Dermis microvascular lymphatic vessel endothelial cell (primary cell): ENCODE results near the gene DUSP22. TPM values are rescaled to one million over a fixed set of nuclear protein-coding genes. Genes with fewer than 3 reads are reported as not detected.
"Not testable (repeated sequence)": the region's sequence is repeated elsewhere in the genome, so short reads cannot be mapped to it uniquely, and the experiment has no call there.

Experiments
- DNase-seq, 2 donors: peaks; one replicate each; pipeline versions ENCODE4 v3.0.0 to v3.0.0-alpha.2; 2010; ENCODE audit warnings: low read depth in 2 of 2
- total RNA-seq: library from RNA; depleted of rRNA; stranded (reverse); fragments of >200 nt; gene quantifications from 2 replicates; pipeline ENCODE4 v1.2.1, GENCODE V29; 2014

DUSP22 gene
- total RNA-seq, 1 donor from 2014 or later = 27.3 TPM

DNA sequence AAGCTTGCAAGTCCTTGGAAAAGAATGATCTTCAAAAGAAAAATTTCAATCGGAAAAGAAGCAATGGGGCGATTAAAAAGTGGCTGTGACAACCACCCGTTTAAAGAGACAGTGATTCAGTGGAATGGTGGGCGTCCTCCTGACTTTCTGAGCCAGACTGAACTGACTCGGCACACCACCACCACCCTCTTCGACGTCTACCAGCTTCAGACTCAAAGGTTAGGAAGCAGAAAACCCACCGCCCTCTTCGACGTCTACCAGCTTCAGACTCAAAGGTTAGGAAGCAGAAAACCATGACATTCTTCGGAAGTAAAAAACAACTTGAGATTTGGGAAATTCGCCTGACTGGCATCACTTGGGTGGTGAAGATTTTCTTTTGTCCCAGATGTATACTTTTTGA, 71.0 kb downstream of the DUSP22 start:
- no peak for DNase-seq

DNA sequence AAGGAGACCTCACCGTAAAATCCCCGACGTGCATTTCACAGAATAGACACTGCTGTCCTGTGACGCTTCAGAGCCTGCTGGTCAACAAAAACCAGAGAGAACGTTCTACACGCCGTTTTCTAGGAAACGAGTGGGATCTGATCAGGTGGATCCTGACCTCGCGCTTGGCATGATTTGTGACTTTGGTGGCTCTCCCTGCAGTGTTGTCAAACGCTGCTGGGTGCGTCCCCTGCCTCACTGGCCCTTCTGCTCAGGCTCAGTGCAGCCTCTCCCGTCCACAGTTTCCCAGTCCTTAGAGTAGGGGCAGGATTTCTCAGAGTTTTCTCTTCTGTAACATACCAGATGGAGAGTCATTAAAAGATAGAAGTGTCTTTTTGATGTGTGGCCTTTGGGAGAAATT, 71.6 kb downstream of the DUSP22 start:
- DNase-seq = no peak

DNA sequence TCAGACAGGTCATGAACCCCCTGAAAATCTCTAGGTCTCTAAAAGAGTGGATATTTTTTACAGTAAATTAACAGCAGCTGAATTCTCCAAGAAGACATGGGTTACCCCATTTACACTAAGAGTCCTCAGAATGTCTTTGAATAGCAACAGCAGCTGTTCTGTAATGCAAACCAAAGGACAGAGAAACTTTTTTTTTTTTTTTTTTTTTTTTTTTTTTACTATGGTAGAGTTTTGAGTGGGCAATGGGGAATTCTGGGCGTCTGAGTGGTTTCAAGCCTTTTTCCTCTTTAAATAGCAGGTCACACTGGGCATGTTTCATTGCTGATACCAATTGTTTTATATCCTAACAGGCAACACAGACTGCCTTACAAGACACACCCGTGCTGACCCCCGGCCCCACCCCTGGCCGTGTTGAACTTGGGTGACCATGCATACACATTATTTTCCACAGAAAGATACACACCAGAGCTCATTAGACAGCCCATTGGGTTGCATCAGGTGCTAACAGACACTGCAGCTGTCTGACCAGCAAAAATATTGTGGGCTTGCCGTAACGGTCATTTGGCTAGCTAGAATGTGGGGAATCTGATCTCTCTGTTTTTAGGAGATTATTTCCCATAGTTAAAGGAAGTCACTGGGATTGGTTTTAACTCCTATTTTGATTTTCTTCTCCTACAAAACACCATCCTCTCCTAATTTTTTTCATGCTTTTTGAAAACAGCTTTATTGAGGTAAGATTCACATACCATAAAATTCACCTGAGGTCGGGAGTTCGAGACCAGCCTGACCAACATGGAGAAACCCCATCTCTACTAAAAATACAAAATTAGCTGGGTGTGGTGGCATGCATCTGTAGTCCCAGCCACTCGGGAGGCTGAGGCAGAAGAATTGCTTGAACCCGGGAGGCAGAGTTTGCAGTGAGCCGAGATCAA, 72.6 kb downstream of the DUSP22 start:
- DNase-seq = no peak

DNA sequence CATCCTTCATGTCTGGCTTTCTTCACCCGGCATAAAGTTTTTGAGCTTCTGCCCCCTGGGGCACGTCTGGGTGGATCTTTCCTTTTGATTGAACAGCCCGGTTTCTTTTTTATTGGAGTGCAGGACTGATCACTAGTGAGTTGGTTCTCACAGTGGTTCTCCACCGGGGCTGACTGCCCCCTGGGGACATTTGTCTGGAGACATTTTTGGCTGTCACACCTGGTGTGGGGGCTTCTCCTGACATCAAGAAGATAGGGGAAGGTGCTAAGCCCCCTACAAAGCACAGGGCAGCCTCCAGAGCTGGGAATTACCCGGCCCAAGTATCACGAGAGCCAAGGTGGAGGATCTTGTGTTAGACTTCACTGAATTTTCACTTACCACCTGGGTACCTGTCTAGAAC, 73.5 kb downstream of the DUSP22 start:
- DNase-seq = no peak

DNA sequence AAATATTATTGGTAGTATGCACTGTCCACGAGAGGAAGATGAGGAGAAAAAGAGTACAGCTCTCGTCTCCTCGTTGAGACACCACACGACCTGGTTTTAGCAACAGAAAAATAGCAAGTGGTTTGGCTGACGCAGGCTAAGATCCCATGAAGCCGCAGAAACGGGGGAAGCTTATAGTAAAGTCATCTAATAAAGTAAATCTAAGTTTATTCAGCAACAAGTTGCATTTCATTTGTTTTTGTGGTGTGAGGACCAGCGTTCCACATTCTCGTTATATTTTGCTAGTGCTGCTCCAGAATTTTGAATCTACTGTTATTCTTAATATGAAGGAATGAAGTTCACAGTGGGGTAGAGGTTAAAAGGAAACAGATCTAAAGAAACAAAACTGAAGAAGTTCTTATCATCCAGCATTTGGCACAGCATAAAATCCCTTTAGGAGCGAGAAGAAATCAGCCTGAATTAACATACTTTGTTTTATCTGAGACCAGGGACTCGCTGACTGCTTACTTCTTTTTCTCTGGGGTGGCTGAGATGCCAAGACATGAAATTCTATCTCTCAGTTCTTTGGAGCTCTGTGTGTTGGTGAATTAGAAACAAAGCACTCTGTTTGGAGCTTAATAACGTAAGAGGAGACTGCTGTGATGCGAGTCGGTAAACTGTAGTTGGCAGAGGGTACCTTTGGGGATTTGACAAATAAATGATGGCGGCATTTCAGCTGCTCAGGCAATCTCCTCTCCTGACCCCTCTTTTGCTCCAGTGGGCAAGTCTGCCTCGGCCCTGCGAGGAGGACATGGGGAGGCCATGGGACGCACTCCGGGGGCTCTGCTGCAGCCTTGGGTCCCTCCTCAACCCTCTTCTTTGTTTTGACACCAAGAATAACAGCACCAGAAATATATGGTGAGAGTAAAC, 74.4 kb downstream of the DUSP22 start:
- no peak for DNase-seq

DNA sequence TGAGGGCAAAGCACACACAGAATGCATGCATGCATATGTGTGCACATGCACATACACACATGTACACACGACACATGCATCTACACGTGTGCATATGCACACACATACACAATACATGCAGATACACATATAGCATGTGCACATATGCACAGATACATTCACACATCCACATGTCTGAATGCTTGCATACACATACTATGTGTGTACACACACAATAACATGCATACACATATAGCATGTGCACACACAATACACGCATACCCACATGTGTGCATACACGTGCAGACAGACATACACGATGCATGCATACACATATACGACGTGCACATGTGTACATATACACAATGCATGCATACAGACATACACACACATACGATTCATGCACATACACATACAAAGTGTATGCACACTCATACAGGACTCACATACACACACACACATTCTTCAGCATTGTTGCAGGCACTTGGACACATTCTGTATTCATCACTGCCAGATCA, 75.1 kb downstream of the DUSP22 start:
- no peak for DNase-seq

DNA sequence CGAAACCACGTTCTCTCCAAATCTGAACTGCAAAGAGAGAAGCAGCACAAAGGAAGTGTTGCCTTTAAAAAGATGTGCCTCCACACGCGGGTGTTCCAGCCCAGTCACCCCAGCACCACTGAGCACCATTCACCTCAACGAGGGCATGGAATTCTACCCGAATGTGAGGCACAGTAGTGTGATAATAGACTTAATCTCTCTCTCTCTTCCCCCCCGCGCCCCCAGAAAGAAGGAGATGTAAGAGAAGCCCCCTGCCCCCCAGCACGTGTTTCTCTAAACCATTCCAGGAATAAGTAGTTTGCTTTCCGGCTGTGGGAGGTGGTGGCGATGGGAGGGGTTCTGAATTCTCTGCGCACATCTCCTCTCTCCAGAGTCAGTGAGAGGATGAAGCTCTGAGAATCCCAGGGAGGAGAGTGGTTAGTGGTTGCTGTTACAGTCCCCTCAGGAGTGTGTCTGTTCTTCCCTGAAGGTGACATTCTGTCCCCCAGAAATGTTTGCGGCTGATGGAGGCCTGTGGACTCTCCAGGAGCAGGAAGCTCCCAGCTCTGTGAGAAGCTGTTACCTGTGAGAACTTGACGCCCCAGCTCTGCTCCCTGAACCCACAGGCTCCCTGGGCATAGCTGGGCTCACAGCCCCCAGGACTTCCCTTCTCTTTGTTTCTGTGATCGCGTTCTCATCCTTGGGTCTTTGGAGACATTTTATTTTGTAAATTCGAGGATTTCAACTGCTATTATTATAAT, 75.8 kb downstream of the DUSP22 start:
- no peak for DNase-seq

DNA sequence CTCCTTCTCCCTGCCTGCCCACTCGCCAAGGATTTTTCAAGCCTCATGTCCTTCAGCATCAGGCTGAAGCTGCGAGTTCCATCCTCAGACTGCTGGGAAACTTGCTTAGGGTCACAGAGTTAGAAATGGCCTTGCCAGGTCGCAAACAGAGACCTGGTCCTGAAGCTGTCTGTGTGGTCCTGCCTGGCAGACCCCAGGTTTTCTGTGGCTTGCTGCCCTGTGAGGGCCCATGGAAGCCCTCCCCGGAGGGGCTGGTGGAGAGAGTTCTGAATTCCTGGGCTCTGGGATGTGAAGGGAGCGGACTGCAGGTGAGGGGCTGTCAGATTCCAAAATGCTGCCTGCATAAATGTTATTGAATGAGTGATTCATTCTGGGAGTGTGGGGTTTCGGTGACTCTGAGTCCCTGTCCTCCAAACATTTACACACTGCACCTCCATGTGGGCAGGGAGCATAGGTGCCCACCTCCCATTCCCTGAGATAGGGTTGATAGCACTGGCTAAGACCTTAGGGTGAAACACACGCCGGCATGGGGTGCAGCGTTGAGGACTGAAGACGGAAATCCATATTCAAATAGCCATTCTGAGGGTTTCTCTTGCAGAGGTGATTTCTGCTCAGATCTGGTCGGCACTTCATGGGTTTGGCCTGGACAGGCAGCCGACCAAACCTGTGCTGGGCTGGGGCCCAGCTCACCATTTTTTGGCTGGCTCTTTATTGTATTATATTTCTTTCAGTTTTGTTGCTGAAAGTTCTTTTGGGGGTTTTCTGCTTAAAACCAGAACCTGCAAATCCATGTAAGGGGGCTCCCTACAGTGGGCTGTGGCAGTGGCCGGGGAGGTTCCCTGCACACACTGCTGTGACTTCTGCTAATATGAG, 77.5 kb downstream of the DUSP22 start:
- DNase-seq = no peak

DNA sequence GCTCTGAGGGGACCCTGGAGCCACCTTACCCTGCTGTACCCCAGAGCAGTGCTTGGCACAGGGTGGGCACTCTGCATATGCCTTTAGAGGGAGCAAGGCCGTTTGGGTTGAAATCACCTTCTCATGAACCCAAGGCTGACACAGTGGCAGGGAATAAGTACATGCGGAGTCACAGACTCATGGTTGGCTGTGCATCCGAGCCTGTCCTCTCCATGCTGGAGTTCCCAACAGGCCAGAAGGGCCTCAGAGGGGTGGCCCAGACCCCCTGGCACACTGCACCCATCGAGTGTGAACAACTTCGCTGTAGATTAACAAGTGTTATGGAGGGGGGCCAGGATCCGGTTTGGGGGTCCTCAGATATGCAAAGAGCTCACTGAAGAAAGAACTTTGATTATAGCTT, 78.3 kb downstream of the DUSP22 start:
- DNase-seq = no peak

DNA sequence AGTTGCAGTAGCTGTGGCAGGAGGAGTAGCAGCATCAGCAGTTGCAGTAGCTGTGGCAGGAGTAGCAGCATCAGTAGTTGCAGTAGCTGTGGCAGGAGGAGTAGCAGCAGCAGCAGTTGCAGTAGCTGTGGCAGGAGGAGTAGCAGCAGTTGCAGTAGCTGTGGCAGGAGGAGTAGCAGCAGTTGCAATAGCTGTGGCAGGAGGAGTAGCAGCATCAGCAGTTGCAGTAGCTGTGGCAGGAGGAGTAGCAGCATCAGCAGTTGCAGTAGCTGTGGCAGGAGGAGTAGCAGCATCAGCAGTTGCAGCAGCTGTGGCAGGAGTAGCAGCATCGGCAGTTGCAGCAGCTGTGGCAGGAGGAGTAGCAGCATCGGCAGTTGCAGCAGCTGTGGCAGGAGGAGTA, 79.6 kb downstream of the DUSP22 start:
- DNase-seq = not testable (repeated sequence)

DNA sequence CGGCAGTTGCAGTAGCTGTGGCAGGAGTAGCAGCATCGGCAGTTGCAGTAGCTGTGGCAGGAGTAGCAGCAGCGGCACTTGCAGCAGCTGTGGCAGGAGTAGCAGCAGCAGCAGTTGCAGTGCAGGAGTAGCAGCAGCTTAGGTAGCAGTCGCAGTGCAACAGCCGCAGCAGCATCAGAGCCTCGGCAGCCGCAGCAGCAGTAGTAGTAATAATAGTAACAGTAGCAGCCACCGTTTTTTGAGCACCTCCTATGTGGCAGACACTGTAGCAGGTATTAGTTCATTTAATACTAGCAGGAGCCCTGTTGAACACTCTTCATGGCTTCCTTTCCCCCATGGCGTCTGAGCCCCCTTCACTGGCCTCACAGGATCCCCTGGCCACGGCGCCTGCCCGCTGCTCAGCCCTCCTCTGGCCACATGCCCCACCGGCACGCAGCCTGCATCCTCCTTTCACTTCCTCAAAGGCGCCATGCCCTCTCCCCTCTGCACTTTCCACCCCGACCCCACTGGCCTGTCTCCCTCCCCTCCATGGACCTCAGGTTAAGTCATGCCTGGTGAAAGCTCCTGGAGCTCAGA, 80.1 kb downstream of the DUSP22 start:
- no peak for DNase-seq

DNA sequence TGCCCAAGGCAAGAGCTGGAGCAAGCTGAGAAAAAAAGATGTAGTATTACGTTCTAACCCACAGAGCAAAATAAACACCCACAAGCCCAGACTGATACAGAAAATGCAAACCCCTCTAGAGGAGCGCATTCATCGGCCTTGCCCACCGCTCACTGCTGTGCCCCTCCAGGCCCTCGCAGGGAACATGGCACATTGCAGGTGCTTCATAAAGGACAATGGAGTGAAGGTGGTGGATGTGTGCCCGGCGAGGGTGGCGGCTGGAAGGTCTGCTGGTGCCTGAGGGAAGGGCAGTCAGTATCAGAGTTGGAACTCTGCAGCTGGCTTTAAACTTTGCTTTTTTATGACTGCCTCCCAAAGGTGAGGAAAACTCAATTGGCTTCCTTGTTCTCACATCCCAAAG, 80.7 kb downstream of the DUSP22 start:
- no peak for DNase-seq

DNA sequence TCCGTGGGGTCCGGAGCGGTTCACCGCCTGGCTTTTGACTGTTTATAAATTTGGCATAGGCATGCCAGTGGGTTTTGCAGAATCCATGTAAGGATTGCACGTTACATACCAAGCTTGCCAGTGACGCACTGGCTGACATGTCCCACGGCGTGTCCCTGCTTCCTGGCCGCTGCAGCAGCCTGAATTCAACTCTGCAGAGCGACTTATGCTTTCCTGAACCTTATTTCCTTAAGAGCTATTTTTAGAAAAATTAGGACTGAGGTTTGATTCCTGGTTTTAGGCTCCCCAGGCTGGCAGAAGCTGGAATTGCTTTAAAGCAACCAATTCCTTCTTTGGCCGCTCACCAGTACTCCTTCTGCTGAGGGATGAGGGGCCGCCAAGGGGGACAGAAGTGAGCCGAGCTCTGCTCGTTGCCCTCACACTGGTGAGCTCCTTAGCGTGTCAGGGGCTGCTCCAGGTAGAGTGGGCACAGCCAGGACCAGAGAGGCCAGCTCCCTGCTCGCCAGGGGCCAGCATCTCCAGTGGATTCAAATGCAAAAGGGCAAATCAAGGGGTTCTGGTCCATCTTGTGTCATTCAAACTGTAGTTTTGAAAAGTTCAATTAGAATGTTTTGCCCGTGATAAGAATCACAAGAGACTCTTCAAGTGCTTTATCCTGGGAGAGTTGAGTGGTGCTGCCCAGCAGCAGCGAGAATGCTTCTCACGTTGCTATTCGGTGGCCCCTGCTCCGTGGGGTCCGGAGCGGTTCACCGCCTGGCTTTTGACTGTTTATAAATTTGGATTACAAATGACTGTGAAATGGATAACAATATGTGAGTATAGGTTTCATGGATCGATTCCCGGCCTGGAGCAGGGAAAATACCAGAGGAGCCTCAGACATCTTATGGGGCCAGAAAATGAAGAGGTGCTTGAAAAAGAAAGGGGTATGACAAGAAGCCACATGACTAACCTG, 81.8 kb downstream of the DUSP22 start:
- DNase-seq = no peak

DNA sequence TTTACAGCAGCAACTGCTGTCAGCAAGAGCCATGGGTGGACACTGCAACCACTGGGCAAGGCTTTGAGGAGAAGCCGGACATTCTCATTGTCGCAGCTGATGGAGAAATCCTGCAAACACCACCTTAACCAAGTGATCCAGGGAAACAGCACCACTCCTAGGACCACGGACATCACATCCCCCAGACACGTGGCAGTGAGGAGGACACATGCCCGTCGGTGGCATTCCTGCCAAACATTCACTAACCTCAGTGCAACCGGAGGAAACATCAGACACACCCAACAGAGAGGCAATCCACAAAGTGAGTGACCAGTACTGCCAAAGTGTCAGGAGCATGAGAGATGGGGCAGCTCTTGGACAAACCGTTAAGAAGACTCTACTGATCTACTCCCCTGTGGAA, 82.7 kb downstream of the DUSP22 start:
- DNase-seq = no peak

DNA sequence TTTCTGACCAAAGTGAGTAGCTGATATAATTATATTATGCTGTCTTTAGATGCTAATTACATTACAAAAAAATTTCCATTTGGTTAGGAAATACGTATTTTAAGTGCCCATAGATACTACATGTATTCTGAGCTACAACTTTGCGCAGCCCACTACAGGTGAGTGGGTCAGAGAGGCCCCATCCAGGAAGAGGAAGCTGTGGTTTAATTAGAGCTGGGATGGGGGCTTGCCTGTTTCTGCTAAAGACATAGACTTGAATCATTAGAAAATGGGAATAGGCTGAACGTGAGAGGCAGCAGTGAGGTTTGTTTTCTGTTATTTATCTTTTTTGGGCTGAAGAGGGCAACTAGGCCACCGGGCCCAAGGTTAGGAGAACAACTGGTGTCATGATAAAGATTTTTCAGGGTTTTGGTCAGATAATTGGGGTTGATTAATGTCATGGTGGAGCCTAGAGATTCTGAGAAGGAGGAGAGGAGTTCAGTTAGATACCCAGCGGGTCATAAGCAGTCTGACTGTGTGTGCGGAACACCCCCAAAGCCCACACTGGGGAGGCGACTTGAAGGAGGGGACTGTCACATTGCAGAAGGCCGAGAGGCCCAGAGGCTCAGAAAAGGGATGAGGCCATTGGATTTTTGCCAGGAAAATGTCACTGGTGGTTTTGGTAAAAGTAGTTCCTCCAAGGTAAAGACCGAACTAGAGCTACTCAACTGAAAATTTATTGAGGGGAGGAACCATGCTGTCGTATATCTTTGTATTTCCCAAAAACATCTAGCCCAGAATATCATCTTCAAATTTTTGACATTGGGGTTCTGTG, 84.7 kb downstream of the DUSP22 start:
- DNase-seq = no peak

DNA sequence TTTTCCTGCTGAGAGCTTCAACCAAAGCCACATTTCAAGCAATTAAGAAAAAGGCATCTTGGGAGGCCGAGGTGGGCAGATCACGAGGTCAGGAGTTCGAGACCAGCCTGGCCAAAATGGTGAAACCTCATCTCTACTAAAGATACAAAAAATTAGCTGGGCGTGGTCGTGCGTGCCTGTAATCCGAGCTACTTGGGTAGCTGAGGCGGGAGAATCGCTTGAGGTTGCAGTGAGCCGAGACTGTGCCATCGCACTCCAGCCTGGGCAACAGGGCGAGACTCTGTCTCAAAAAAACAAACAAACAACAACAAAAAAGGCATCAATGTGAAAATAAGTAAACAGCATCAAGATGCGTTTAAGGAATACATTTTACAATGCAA, 85.3 kb downstream of the DUSP22 start:
- DNase-seq = not testable (repeated sequence)

DNA sequence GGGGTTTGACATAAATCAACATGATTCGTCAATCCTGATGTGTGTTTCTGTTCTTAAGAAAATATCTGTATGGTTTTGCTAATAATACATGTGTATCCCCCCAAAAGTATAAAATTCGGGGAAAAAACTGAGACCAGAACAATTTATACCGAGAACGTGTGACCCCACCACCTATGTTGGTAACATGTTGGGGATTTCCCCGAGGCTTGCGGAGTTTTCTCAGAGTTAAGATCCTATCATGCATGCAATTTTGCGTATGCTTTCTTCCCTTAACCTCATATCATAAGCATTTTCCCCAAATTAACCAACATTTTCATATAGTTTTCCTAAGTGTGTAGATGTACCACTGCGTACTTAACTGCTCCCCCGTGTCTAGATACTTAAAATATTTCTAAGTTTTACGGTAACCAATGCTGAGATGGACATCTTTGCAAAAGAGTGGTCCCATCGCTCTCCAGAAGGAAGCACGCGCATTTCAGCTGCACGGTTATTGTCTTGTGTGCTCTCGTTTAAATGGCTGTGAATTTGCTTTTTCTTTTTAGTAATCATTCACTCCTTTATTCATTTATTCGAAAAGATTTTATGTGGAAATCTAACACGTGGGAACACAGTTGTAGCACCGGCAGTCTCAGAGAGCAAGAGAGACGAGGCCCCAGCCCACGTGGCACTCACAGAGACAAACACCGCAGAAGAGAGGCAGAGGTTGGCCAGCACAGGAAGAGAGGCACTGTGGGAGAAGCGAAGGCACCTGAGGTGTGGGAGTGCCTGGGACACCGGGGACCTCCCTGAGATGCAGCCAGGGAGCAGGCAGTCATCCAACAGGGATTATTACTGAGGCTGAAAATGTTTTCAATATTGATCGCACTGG, 86.0 kb downstream of the DUSP22 start:
- no peak for DNase-seq
